Neural progenitor cell (in vitro differentiated cells): ENCODE data around the gene KLHL18.

Experiments used
- EZH2 ChIP-seq: fragments of 200-600 bp; sonication (generic); IDR thresholded peaks from 2 replicates; pipeline ENCODE4 v1.6.1; 2017; ENCODE audit warnings: antibody characterized with exemption, mild to moderate bottlenecking, moderate library complexity
- EZH2phosphoT487 ChIP-seq: fragments of 200-600 bp; sonication (generic); IDR thresholded peaks from 2 replicates; pipeline ENCODE4 v1.6.1; 2017; ENCODE audit warnings: antibody characterized with exemption
- TF ChIP-seq, protein P1 (sequence below): fragments of 200-600 bp; sonication (generic); IDR thresholded peaks from 2 replicates; pipeline ENCODE4 v1.5.1; 2017; ENCODE audit warnings: antibody characterized with exemption, mild to moderate bottlenecking

DNA sequence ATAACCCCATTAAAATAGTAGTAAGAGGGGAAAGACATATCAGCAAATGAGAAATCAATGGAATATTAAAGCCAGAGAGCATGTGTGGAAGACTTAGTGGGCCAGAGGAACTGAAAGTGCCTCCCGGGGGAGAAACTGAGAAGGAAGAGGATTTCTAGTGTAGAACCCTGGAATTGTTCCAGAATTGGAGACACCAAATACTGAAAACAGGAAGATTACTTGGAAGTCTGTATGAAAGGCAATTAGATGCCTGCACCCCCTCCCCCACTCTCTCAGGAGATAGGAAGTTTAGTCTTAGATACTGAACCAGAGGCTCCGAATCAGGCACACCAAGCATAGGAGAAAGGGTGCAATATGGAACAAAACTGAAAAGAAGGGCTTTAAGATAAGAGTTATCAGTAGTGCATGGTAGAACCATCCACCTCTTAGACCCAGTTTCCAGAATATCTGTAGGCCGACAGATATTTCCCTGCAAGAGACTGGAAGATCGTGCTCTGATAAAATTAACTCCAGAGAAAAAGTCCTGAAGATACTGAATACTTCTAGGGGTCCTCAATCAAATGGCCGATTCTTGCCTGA is 32.4 kb downstream of the KLHL18 start:
- TF ChIP-seq, protein P1, sequence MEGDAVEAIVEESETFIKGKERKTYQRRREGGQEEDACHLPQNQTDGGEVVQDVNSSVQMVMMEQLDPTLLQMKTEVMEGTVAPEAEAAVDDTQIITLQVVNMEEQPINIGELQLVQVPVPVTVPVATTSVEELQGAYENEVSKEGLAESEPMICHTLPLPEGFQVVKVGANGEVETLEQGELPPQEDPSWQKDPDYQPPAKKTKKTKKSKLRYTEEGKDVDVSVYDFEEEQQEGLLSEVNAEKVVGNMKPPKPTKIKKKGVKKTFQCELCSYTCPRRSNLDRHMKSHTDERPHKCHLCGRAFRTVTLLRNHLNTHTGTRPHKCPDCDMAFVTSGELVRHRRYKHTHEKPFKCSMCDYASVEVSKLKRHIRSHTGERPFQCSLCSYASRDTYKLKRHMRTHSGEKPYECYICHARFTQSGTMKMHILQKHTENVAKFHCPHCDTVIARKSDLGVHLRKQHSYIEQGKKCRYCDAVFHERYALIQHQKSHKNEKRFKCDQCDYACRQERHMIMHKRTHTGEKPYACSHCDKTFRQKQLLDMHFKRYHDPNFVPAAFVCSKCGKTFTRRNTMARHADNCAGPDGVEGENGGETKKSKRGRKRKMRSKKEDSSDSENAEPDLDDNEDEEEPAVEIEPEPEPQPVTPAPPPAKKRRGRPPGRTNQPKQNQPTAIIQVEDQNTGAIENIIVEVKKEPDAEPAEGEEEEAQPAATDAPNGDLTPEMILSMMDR = no peak
- TF ChIP-seq EZH2 = no peak
- TF ChIP-seq EZH2phosphoT487 = no peak
